RWPE1 (cell line): ENCODE measurements around the gene BICDL1.

ENCODE experiments used
- CTCF ChIA-PET: fragments of 350-600 bp; sonication (Branson Sonifier 250); formaldehyde crosslinking; extraction: SDS; loops from one replicate; lab custom pipeline; 2021; lab: Yijun Ruan, JAX
- POLR2A ChIA-PET: fragments of 400-600 bp; formaldehyde crosslinking; extraction: SDS; loops from one replicate; lab custom pipeline; 2020; ENCODE audit warnings: antibody characterized with exemption; ENCODE audit not compliant: low non-redundant PET; lab: Yijun Ruan, JAX
- DNase-seq: peaks from one replicate; pipeline ENCODE4 v3.0.0; 2012; ENCODE audit warnings: low spot score
- H3K27ac ChIP-seq: fragments of 450-650 bp; 2 replicates; pipeline ENCODE4 v1.5.1; 2017
- TF ChIP-seq, protein P1 (sequence below): fragments of 450-650 bp; conservative IDR thresholded peaks from 2 replicates; pipeline ENCODE4 v1.5.1; 2017; ENCODE audit warnings: low read depth, mild to moderate bottlenecking

Gene BICDL1

DNA sequence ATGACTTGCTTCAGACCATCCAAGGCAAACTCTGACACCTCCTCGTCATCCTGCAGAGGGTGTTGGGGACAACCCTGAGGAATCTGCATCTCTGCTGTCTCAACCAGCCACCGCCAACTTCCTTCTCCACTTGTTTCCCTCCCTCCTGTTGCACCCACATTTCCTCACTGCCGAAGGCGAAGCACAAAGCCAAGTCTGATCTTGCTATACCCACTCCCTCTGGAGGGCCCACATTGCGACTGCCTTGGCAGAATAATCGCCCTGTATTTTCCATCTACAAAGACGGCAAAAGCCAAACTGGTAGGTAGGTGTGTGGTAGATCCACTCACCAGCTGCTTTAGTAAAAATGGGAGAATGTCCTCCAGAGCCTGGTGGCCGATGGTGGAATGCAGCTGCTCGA is 149.3 kb downstream of the BICDL1 start:
- no peak for DNase-seq
- TF ChIP-seq, protein P1, sequence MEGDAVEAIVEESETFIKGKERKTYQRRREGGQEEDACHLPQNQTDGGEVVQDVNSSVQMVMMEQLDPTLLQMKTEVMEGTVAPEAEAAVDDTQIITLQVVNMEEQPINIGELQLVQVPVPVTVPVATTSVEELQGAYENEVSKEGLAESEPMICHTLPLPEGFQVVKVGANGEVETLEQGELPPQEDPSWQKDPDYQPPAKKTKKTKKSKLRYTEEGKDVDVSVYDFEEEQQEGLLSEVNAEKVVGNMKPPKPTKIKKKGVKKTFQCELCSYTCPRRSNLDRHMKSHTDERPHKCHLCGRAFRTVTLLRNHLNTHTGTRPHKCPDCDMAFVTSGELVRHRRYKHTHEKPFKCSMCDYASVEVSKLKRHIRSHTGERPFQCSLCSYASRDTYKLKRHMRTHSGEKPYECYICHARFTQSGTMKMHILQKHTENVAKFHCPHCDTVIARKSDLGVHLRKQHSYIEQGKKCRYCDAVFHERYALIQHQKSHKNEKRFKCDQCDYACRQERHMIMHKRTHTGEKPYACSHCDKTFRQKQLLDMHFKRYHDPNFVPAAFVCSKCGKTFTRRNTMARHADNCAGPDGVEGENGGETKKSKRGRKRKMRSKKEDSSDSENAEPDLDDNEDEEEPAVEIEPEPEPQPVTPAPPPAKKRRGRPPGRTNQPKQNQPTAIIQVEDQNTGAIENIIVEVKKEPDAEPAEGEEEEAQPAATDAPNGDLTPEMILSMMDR, result no peak
- H3K27ac ChIP-seq, result no peak overlapping the region
- ChIA-PET CTCF (no interaction called here), POLR2A (no interaction called here)

DNA sequence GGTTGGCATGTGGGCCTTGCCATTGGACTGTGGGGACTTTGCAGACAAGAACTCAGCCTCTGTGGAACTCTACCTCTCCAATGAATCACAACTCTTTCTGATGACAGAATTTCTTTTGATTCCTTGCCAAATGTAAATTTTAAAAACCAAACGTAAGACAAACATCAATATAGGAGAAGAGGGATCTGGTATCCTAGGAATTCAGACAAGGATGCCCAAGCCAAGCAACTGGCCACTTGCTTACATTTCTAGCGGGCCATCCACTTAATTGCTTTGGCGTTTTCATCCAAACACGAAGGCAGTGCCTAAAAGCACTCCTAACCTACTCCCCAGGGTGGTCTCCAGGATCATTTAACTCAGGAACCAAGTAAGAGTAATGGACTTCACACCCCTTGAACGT is 150.9 kb downstream of the BICDL1 start:
- no peak overlapping the region for H3K27ac ChIP-seq

DNA sequence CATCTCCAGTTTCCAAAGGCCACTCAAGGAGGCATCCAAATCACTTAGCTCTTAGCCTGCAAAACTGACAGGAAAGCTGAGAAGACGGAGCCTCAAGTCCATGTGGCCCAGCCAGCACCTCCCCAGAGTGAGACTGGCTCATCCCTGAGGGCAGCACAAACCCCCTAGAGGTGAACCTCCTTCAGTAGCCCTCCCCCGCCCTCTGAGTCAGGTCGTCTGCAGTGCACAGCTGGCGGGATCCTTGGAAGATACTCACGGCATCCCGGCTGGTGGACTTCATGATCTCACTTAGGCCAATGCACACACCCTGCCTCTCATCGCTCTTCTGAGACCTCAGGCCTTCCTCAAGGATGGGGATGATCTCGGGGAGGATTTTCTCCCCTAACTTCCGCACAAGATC is 151.6 kb downstream of the BICDL1 start:
- no peak for DNase-seq
- TF ChIP-seq, protein P1, result no peak
- POLR2A ChIA-PET, result no interaction called here
- no peak overlapping the region for H3K27ac ChIP-seq
- CTCF ChIA-PET, result no interaction called here

More for the DNA sequence above, 150.9 kb downstream of the BICDL1 start:
- no peak for DNase-seq
- ChIA-PET POLR2A (no interaction called here), CTCF (no interaction called here)
- TF ChIP-seq, protein P1, result no peak

DNA sequence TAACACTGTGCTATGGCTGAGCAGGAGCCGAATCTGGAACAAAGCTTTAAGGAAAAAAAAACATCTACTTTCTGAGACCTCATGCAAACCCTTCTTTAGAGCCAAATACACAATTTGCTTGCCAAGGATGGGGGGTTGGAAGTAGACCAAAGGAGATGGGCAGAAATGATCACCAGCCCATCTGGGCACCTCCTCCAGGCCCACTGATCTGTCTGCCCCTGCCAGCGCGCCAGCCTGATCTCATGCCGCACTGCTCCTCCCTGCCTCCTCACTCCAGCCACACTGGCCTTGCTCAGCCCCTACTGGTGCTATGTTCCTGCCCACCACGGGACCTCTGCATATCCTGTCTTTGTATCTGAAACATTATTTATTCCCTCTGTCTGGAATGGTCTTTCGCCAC is 152.3 kb downstream of the BICDL1 start:
- ChIA-PET POLR2A (no interaction called here), CTCF (no interaction called here)
- TF ChIP-seq, protein P1, result no peak
- no peak for DNase-seq
- no peak overlapping the region for H3K27ac ChIP-seq

DNA sequence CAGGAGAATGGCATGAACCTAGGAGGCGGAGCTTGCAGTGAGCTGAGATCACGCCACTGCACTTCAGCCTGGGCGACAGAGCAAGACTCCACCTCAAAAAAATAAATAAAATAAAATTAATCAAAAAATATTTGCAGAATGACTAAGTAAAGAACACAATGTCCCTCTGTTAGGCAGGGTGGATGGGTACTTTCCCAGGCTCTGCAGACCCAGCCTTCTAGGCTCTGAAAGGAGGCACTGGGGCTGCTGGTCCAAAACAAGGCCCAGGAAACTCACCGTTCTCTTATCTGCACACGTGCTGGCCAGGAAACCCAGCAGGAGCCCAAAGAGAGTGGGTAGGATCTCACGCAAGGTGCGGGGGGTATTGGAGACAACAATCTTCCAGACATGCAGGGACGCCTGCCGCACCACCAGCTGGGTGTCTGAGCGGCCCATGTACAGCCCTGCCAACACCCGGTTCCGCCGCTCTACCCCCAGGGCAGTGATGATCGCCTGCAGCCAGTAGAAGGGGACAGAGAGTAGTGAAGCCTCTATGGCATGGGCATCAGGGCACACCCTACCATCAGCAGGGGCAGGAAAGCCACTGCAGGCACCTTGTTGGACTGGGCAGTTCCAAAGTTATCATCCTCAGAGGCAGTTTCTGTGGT is 153.3 kb downstream of the BICDL1 start:
- DNase-seq, result no peak
- ChIA-PET POLR2A (no interaction called here), CTCF (no interaction called here)
- TF ChIP-seq, protein P1, result no peak
- H3K27ac ChIP-seq, result no peak overlapping the region; the same call in 1 of the 2 replicates
